GM21786 (cell line): ENCODE measurements around the gene UBXN4.
"Not testable (repeated sequence)": the region's sequence is repeated elsewhere in the genome, so short reads cannot be mapped to it uniquely, and the experiment has no call there.

ENCODE experiments used
- ATAC-seq: cut with Tn5 transposase; IDR thresholded peaks from one replicate; pipeline ENCODE4 v1.9.1; 2021; ENCODE audit not compliant: unreplicated experiment

Gene UBXN4

GRCh38 chr2:135802350-135802749 lies 60.7 kb downstream of the UBXN4 start:
- no peak for ATAC-seq

- no peak for ATAC-seq
Measured at GRCh38 chr2:135803278-135803677, 61.6 kb downstream of the UBXN4 start.

- not testable (repeated sequence) for ATAC-seq
Measured at GRCh38 chr2:135807874-135808273, 66.2 kb downstream of the UBXN4 start.

DNA sequence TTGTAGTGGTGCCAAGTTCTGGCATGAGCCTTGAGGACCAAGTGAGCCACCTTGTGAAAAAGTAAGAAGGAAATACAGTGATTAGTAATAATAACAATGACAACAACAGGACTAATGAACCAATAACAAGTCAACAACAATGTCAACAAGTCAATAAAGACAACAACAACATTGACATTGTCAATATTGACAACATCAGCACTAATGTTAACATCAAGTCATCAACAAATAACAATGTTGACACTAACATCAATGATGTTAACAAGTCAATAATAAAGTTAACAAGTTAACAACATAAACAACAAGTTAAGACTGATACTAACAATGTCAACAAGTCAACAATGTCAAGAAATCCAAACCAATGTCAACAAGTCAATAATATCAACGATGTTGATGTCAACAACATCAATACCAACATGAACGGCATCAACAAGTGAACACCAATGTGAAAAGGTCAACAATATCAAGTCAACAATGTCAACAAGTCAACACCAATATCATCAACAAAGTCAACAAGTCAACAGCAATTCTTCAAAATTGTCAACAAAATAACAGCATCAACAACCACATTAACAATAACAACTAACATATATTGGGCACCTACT lies 71.4 kb downstream of the UBXN4 start:
- ATAC-seq, result no peak

DNA sequence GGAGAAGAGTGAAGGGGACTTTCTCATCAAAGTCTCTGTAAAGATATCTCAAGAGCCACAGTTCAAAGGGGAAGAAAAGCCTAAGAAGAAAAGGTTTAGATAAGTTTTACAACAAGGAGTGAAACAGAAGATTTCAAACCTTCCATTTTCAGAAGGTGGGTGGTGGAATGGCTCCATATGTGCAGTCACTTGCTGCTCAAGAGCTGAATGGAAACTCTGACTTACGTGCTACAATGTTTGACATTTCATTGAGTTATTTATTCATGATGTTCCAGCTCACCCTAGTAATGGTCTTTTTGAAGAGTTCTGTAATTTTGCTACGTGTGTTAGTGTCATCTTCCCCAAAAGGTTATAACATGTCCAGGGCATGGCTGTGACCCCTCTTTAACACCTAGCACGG lies 73.6 kb downstream of the UBXN4 start:
- no peak for ATAC-seq

GRCh38 chr2:135817466-135817865 lies 75.8 kb downstream of the UBXN4 start:
- ATAC-seq, result no peak

DNA sequence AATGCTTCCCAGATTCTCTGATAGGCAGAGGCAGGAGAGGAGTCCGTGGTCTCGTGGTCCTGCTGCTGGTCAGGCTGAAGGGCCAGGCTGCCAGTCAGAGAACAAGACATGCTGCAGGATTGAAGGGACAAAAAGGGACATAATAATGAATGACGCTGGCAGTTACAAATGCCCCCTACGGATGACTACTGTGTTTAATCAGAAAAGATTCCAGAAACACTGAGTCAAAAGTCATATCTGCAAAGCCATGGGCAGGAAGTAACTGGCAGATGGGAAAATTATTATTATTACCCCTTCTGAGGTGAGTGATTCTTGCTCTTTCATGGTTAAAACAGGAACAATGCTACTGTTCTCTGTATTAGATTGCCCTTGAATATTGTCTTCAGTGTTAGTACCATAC lies 76.3 kb downstream of the UBXN4 start:
- no peak for ATAC-seq

- ATAC-seq, result no peak
Measured at GRCh38 chr2:135818937-135819610, 77.4 kb downstream of the UBXN4 start.

DNA sequence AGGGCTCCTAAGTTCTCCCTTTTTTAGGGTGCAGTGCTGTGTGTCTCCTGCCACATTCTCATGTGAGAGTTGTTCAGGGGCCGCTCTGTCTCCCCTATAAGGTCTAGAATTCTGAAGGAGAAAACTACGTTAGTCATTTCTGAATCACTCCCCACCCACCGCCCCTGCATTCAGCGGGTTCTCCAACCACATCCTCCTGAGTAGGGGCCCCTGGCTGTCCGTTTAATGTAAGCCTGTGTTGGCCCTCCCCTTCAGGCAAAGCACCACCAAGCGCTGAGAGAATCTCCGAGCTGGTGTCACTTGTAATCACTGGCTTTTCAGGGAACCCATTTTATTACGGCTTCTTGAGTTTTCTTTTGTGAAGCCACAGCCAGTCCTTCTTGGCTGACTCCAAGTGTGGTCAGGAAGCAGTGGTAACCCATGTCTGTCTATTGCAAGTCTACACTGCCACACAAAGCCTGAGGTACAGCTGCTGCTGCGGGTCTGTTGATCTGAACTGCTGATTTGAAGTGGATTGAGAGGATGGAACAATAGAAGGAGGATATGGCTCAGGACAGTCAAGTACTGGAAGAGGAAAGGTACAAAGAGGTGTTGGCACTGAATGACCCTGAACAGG lies 78.5 kb downstream of the UBXN4 start:
- ATAC-seq, result peak; percentile 88

DNA sequence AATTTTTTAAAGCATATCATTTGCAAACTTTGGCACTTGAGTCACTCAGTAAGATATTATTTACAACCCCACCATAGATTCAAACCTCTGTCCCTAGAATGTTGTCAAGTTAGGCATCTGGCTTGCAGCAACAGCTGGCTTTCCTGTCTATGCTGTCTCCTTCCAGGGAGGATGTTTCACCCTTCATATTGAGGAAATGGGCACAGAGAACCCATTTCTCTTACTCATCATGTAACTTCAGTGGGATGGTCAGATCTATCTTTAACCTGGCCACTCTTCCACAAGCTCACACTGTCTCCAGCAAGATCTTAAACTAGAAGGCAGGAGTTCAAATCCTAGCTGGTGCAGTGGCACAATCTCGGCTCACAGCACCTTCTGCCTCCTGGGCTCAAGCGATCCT lies 79.5 kb downstream of the UBXN4 start:
- ATAC-seq, result no peak

- no peak for ATAC-seq
Measured at GRCh38 chr2:135822855-135823254, 81.2 kb downstream of the UBXN4 start.

DNA sequence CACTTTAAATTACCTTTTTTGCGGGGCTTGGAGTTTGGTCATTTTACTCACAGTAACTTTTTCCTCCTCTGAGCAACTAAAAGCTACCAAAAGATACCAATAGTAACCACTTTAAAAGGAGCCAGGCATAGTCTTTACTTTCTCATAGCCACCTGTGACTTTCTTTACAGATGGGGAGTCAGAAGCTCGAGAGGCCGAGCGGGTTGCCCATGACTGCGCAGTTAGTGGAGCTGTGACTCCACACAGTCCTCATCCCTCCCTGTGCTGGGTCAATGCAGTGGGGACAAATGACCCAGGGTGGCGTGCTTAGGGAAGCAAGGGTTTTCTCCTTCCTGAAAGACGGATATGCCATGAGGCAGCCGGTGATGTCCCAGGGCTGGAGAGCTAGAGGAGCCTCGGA lies 83.5 kb downstream of the UBXN4 start:
- ATAC-seq, result no peak

GRCh38 chr2:135825550-135826176 lies 84.0 kb downstream of the UBXN4 start:
- ATAC-seq, result no peak

GRCh38 chr2:135826544-135826943 lies 84.9 kb downstream of the UBXN4 start:
- ATAC-seq, result no peak

GRCh38 chr2:135829378-135830135 lies 87.9 kb downstream of the UBXN4 start:
- no peak for ATAC-seq

- no peak for ATAC-seq
Measured at GRCh38 chr2:135831180-135831812, 89.6 kb downstream of the UBXN4 start.

GRCh38 chr2:135832891-135833290 lies 91.2 kb downstream of the UBXN4 start:
- ATAC-seq, result no peak
